Measurements from ENCODE around the gene SDCCAG8. TPM values are rescaled to one million over a fixed set of nuclear protein-coding genes. Genes with fewer than 3 reads are reported as not detected.

The SDCCAG8 gene
- total RNA-seq, 1 donor from 2014 or later, result 92.7 TPM

DNA sequence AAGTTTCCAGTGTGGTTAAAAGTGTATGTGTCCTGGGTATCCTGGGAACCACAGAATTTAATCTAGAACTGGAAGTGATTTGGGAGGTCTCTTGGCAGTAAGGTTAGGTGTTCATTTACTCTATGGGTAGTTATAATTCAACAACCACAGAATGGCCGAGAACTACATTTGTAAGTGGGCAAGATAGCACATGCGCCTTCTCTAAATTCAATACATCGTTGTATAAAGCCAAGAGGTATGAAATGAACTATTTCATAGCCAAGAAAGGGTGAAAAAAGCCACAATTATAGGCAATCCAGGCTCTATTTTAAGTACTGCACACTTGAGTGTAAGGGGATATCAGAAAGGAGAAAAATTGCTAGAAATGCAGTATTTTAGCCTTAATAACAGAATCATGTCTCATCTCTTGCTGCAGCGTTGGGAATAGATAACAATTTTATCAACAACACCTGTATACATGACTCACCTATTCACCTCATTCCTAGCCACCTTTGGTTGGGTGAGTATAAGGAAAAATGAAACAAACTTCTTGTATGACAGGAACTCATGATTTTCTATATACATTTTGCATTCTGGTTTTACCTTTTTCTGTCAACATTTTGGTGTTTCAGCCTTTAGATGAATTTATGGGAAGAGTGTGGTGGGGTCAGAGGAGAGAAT is 4.5 kb downstream of the SDCCAG8 start:
- Histone ChIP-seq H3K9me3 (no peaks in the 10 kb centered on the region), H3K27ac (no peak overlapping the region), H3K27me3 (ENCODE audit: low read depth) (no peaks in the 10 kb centered on the region), H3K4me1 (peaks cover 58% of the 10 kb centered on the region), H3K36me3 (no peaks in the 10 kb centered on the region), H3K4me3 (no peak overlapping the region)
- TF ChIP-seq, protein P1, sequence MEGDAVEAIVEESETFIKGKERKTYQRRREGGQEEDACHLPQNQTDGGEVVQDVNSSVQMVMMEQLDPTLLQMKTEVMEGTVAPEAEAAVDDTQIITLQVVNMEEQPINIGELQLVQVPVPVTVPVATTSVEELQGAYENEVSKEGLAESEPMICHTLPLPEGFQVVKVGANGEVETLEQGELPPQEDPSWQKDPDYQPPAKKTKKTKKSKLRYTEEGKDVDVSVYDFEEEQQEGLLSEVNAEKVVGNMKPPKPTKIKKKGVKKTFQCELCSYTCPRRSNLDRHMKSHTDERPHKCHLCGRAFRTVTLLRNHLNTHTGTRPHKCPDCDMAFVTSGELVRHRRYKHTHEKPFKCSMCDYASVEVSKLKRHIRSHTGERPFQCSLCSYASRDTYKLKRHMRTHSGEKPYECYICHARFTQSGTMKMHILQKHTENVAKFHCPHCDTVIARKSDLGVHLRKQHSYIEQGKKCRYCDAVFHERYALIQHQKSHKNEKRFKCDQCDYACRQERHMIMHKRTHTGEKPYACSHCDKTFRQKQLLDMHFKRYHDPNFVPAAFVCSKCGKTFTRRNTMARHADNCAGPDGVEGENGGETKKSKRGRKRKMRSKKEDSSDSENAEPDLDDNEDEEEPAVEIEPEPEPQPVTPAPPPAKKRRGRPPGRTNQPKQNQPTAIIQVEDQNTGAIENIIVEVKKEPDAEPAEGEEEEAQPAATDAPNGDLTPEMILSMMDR (IDR thresholded peaks at IDR 0.05), result no peak
- intact Hi-C loops (cut with DNase I), result no loop called here
- DNase-seq (no peak), ATAC-seq (no peak)

- Histone ChIP-seq H3K36me3 (no peaks in the 10 kb centered on the region), H3K4me3 (no peak overlapping the region), H3K4me1 (peaks cover 67% of the 10 kb centered on the region), H3K27ac (peak overlapping the region; percentile 4), H3K9me3 (no peaks in the 10 kb centered on the region), H3K27me3 (ENCODE audit: low read depth) (no peaks in the 10 kb centered on the region)
- DNase-seq (no peak), ATAC-seq (no peak)
- TF ChIP-seq, protein P1 (IDR thresholded peaks at IDR 0.05), result no peak
- intact Hi-C loops (cut with DNase I), result no loop called here
These were observed 5.5 kb downstream of the SDCCAG8 start for GRCh38 chr1:243261390-243261789.

DNA sequence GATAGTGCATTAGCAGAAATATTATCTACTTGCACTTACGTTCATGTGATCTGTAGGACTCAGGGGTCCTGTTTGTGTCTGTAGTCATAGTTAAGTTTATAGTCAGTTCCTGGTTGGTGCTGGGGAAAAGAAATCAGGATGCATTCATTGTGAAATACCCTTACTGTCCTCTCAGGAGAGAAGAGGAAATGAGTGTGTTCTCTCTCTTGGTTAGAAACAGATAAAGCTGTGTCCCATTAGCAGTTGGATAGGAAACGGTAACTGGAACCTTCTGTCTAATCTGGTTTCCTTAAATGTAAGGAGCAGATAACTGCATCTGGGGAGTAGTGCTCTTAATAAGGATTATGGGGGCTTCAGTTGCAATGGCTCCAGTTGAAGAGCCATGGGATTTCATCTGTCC is 8.9 kb downstream of the SDCCAG8 start:
- H3K27me3 ChIP-seq (ENCODE audit: low read depth), result no peaks in the 10 kb centered on the region
- no peaks in the 10 kb centered on the region for H3K9me3 ChIP-seq
- TF ChIP-seq, protein P1 (IDR thresholded peaks at IDR 0.05), result no peak
- H3K4me1 ChIP-seq, result peaks cover 78% of the 10 kb centered on the region
- intact Hi-C loops (cut with DNase I), result no loop called here
- H3K36me3 ChIP-seq, result no peaks in the 10 kb centered on the region
- peak overlapping the region; percentile 72 for H3K27ac ChIP-seq
- DNase-seq (no peak), ATAC-seq (peak; percentile 11 to 45)
- H3K4me3 ChIP-seq, result no peak overlapping the region

- H3K27ac ChIP-seq, result peak overlapping the region; percentile 67
- DNase-seq (no peak), ATAC-seq (no peak)
- peaks cover 82% of the 10 kb centered on the region for H3K4me1 ChIP-seq
- H3K9me3 ChIP-seq, result no peaks in the 10 kb centered on the region
- no peaks in the 10 kb centered on the region for H3K27me3 ChIP-seq (ENCODE audit: low read depth)
- peaks cover 11% of the 10 kb centered on the region for H3K36me3 ChIP-seq
- TF ChIP-seq, protein P1 (IDR thresholded peaks at IDR 0.05), result no peak
- no peak overlapping the region for H3K4me3 ChIP-seq
- intact Hi-C loops (cut with DNase I), result no loop called here
These were observed 10.4 kb downstream of the SDCCAG8 start for GRCh38 chr1:243266231-243266630.

- Histone ChIP-seq H3K27me3 (ENCODE audit: low read depth) (no peaks in the 10 kb centered on the region), H3K4me3 (peak overlapping the region; percentile 2), H3K9me3 (no peaks in the 10 kb centered on the region), H3K36me3 (peaks cover 24% of the 10 kb centered on the region), H3K27ac (peak overlapping the region; percentile 67), H3K4me1 (peaks cover 82% of the 10 kb centered on the region)
- peak; percentile 79 for DNase-seq
- intact Hi-C loops (cut with DNase I), result no loop called here
- ATAC-seq, result peak; percentile 93 to 95
- TF ChIP-seq, protein P1 (IDR thresholded peaks at IDR 0.05), result no peak
These were observed 11.6 kb downstream of the SDCCAG8 start for GRCh38 chr1:243267471-243267880.
